Heart left ventricle (tissue), 16 donors: ENCODE data around the gene PRKCH. TPM values are rescaled to one million over a fixed set of nuclear protein-coding genes. Genes with fewer than 3 reads are reported as not detected.
A peak's percentile ranks its signal among the peaks of the same experiment; 100 is the strongest.

ENCODE experiments used
- ATAC-seq, 4 donors: fragments of 200-7000 bp; cut with Tn5 transposase; one replicate each; pipeline ENCODE4 v1.9.1; 2020 to 2022; ENCODE audit warnings: moderate library complexity in 4 of 4, mild to moderate bottlenecking in 3 of 4, moderate number of reproducible peaks in 1 of 4
- DNase-seq, 5 donors: peaks; one replicate each; pipeline ENCODE4 v3.0.0-alpha.2; 2020
- H3K27ac ChIP-seq, 12 donors: fragments of 200-600 bp; sonication (generic) in 4 of 12; one replicate each; pipeline versions ENCODE4 v1.5.0 to v1.8.0; 2016 to 2022; ENCODE audit warnings: mild to moderate bottlenecking in 2 of 12
- H3K27me3 ChIP-seq, 9 donors: fragments of 200-600 bp; sonication (generic) in 2 of 9; one replicate each; pipeline versions ENCODE4 v1.5.1 to v1.8.0; 2016 to 2022; ENCODE audit warnings: mild to moderate bottlenecking in 3 of 9
- H3K36me3 ChIP-seq, 9 donors: fragments of 200-600 bp; sonication (generic) in 2 of 9; one replicate each; pipeline versions ENCODE4 v1.5.0 to v1.8.0; 2018 to 2022; ENCODE audit warnings: mild to moderate bottlenecking in 2 of 9
- H3K4me1 ChIP-seq, 12 donors: fragments of 200-600 bp; sonication (generic) in 4 of 12; one replicate each; pipeline versions ENCODE4 v1.5.0 to v1.8.0; 2016 to 2022; ENCODE audit warnings: mild to moderate bottlenecking in 3 of 12
- H3K4me3 ChIP-seq, 12 donors: fragments of 200-600 bp; sonication (generic) in 4 of 12; one replicate each; pipeline versions ENCODE4 v1.5.0 to v1.8.0; 2017 to 2022; ENCODE audit warnings: mild to moderate bottlenecking in 9 of 12, moderate library complexity in 4 of 12
- H3K9me3 ChIP-seq, 12 donors: fragments of 200-600 bp; sonication (generic) in 4 of 12; one replicate each; pipeline versions ENCODE4 v1.5.0 to v1.8.0; 2016 to 2022; ENCODE audit warnings: mild to moderate bottlenecking in 1 of 12
- POLR2A ChIP-seq, 2 donors: fragments of 450-650 bp; IDR thresholded peaks; one replicate each; pipeline ENCODE4 v1.6.1; 2017; ENCODE audit warnings: antibody characterized with exemption in 2 of 2, mild to moderate bottlenecking in 2 of 2, moderate library complexity in 2 of 2
- WGBS, 4 donors: extraction: QIAGEN DNeasy Blood & Tissue Kit in 2 of 4; methylation state at CpG; one replicate each; pipeline versions ENCODE4 v1.1.5 to v1.1.7; 2013 to 2018; 5-methylcytosine and 5-hydroxymethylcytosine counted together
- intact Hi-C, 10 donors: fragments of 100-400 bp; cut with DNase I; formaldehyde crosslinking; loops; one replicate each; pipeline versions ENCODE4 v1.11.1 to v1.14.2; 2022
- polyA plus RNA-seq, 2 donors: library from polyadenylated mRNA; stranded (reverse); fragments of 200-250 nt; gene quantifications; one replicate each; pipeline ENCODE4 v1.2.3, GENCODE V29; 2013
- total RNA-seq, 9 donors: library from RNA; depleted of rRNA in 2 of 9; stranded (reverse); fragments of >200 nt in 2 of 9; fragmentation: NEBNext Ultra II Directional in 3 of 9; extraction: Animal tissue kit (Norgen Biotek cat#: 25700) in 3 of 9; gene quantifications; one replicate each; pipeline versions ENCODE4 v1.1.0 to v1.2.4, GENCODE V29; 2016 to 2023
- TF ChIP-seq, protein P1 (sequence below), 12 donors: fragments of 200-600 bp; sonication (generic) in 4 of 12; IDR thresholded peaks; one replicate each; pipeline versions ENCODE4 v1.5.0 to v1.8.0; 2018 to 2022; ENCODE audit warnings: antibody characterized with exemption in 12 of 12, mild to moderate bottlenecking in 5 of 12
- donor health status: ischemic (EF 13 %, LVEDD 7.1; RV severe dilation, severe dysfunction).
- donor health status: healthy with polysubstance abuse.
- donor health status: DM: no; HTN: yes; CAD: no.
- donor health status: DM: no; HTN: no; CAD: no.
- donor health status: ischemic (EF 25% LVEDD 6.9; RV normal size, moderate dysfunction).
- donor health status: ischemic (EF 25% LVEDD 5.7; RV mildly dilated, moderate dysfunction).
- donor health status: healthy.
- donor health status: DM: yes; HTN: yes; CAD: no.
- donor health status: ischemic (EF 35%, LVEDD 5.7; RV mildly dilated, moderate dysfunction).
- donor health status: nonischemic (EF 11% LVEDD 7.7; RV severe dilation, severe dysfunction).
- donor health status: DM: yes; HTN: yes; CAD: no.
- donor health status: PGD.
- donor health status: ischemic (EF 29% LVEDD 5.4; RV normal size, mild dysfunction).
- donor health status: nonischemic (EF 23%, LVEDD 6.1; RV moderate dilation, normal function).

PRKCH gene
- total and polyA plus RNA-seq, 11 donors: 6.1 to 49.2 (median 21.7) TPM

DNA sequence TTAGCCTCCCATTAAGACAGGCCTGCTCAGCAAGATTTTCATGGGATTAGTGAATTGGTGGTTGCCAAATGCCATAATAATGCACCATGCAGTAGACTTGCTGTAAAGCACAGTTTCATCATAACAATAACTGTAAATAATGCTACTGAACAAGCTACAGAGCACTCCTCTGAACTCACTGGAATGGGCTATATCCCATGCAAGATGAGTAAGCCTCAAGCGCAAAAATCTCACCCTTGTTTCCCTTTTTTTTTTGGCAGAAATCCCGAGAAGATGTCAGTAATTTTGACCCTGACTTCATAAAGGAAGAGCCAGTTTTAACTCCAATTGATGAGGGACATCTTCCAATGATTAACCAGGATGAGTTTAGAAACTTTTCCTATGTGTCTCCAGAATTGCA, 228.0 kb downstream of the PRKCH start:
- WGBS, 4 donors: 62 to 91% (median 69%) methylated on average over 2 of the region's 2 CpGs
- Histone ChIP-seq H3K36me3 (peaks cover 0 to 43% (median 23%) of the 10 kb centered on the region in 9 donors), H3K27ac (peak overlapping the region in 1 of 12 donors; percentile 65), H3K4me1 (peaks cover 0 to 85% (median 43%) of the 10 kb centered on the region in 12 donors), H3K27me3 (no peaks in the 10 kb centered on the region), H3K9me3 (no peaks in the 10 kb centered on the region), H3K4me3 (no peak overlapping the region)
- intact Hi-C loops: loop anchor here in 1 of 10 donors (10.0 kb wide), 1 partner anchor 75 kb away; no protein-coding TSS in a partner anchor
- no peak for ATAC-seq
- no peak for TF ChIP-seq POLR2A (IDR thresholded peaks at IDR 0.05)
- TF ChIP-seq, protein P1, sequence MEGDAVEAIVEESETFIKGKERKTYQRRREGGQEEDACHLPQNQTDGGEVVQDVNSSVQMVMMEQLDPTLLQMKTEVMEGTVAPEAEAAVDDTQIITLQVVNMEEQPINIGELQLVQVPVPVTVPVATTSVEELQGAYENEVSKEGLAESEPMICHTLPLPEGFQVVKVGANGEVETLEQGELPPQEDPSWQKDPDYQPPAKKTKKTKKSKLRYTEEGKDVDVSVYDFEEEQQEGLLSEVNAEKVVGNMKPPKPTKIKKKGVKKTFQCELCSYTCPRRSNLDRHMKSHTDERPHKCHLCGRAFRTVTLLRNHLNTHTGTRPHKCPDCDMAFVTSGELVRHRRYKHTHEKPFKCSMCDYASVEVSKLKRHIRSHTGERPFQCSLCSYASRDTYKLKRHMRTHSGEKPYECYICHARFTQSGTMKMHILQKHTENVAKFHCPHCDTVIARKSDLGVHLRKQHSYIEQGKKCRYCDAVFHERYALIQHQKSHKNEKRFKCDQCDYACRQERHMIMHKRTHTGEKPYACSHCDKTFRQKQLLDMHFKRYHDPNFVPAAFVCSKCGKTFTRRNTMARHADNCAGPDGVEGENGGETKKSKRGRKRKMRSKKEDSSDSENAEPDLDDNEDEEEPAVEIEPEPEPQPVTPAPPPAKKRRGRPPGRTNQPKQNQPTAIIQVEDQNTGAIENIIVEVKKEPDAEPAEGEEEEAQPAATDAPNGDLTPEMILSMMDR (IDR thresholded peaks at IDR 0.05): no peak
- DNase-seq: no peak

DNA sequence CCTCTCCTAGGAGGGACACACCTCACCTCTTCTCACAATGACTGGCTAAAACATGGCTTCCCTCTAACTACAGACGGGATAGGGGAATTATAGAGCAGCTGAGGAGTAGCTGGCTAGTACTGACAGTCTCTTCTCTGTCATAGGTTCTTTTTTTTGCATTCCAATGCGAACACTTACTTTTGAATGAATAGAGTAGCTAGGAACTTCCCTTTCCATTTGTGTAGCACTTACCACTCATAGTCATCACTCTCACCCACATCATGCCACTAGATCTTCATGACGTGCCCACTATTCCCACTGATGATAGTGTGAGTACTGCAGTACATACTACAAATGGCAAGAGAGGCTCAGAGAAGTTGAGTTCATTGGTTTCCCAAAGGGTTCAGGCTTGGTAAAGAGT, 230.0 kb downstream of the PRKCH start:
- TF ChIP-seq POLR2A (IDR thresholded peaks at IDR 0.05): no peak
- TF ChIP-seq, protein P1 (IDR thresholded peaks at IDR 0.05): no peak
- H3K27ac ChIP-seq: peak overlapping the region in 1 of 12 donors; percentile 91

DNA sequence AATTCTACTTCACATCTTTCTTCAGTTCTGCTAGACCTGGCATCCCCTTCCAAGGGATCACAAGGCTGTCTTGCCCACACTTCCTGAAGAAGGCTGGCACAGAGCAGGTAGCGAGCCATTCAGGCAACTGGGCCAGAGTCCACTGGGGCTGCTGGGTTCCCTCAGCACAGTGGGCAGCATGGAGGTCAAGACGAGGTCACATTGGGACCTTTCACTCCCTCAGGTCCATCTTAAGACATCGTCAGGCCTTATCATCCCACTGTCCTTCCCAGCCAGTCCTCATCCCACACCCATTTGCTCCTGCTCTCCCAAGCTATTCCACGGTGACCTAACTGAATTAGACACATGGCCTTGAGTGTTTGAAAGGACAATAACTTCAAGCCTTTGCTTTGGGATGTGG, 230.9 kb downstream of the PRKCH start:
- Histone ChIP-seq H3K36me3 (peaks cover 0 to 43% (median 22%) of the 10 kb centered on the region in 9 donors), H3K9me3 (no peaks in the 10 kb centered on the region), H3K4me3 (no peak overlapping the region), H3K27me3 (no peaks in the 10 kb centered on the region), H3K4me1 (peaks cover 0 to 70% (median 27%) of the 10 kb centered on the region in 12 donors), H3K27ac (peak overlapping the region in 9 of 12 donors; percentile 50 to 91 (median 75))
- ATAC-seq (peak in 1 of 4 donors; percentile 14), DNase-seq (no peak)
- TF ChIP-seq, protein P1 (IDR thresholded peaks at IDR 0.05): no peak
- TF ChIP-seq POLR2A (IDR thresholded peaks at IDR 0.05): no peak
- intact Hi-C loops: no loop called here
- 63 to 82% (median 65%) methylated on average over 4 of the region's 4 CpGs for WGBS, 4 donors

More for the DNA sequence above, 230.0 kb downstream of the PRKCH start:
- DNase-seq: no peak
- intact Hi-C loops: no loop called here
- peaks cover 0 to 79% (median 29%) of the 10 kb centered on the region in 12 donors for H3K4me1 ChIP-seq
- H3K36me3 ChIP-seq: peaks cover 0 to 43% (median 23%) of the 10 kb centered on the region in 9 donors
- H3K9me3 ChIP-seq: no peaks in the 10 kb centered on the region
- H3K4me3 ChIP-seq: no peak overlapping the region
- ATAC-seq: no peak
- H3K27me3 ChIP-seq: no peaks in the 10 kb centered on the region
- 91 to 94% (median 94%) methylated on average over 3 of the region's 3 CpGs for WGBS, 4 donors

DNA sequence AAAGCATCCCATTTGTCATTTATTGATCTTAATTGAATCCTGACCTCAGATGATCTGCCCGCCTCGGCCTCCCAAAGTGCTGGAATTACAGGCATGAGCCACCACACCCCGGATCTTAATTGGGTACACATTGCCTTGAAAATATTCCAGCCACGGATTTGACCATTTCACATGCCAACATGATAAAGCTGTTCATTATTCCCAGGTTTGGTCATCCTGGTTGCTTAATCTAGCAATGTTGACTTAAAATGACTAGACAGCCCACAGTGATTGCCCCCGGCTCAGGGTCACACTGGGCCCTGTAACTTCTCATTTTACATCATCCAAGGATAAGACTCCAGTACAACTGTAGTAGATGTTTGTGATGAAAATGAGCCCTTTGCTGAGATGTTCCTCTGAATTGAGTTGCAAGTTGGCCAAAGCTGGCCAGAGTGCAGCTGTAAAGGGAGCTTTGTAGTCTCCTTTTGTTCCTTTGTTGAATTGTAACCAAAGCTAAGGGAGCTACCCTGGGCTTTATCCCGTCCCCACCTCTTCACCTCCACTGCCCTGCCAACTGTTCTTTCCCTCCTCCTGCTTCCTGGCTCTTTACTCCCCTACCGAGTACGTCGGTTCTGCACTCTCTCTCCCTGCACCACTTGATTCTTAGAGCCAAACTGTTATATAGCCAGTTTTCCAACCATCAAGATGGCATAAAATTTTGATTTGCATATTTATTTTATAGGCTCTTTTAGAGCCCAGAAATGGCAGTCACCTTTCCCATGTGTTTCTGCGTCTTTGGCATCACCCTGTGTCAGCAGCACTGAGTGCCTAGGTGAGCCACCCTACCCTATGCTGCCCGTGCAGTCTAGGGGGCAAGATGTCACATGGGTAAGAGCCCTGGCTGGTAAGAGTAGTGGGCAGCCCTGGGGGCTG, 232.6 kb downstream of the PRKCH start:
- peaks cover 0 to 27% (median 8%) of the 10 kb centered on the region in 9 donors for H3K36me3 ChIP-seq
- H3K27me3 ChIP-seq: no peaks in the 10 kb centered on the region
- H3K9me3 ChIP-seq: no peaks in the 10 kb centered on the region
- intact Hi-C loops: no loop called here
- WGBS, 4 donors: 72 to 75% (median 73%) methylated on average over 11 of the region's 11 CpGs
- no peak overlapping the region for H3K4me3 ChIP-seq
- peak in 1 of 4 donors; percentile 41 for ATAC-seq
- peaks cover 0 to 55% (median 20%) of the 10 kb centered on the region in 12 donors for H3K4me1 ChIP-seq
- H3K27ac ChIP-seq: peak overlapping the region in 8 of 12 donors; percentile 43 to 91 (median 76)
- DNase-seq: no peak
- TF ChIP-seq, protein P1 (IDR thresholded peaks at IDR 0.05): no peak
